GM12801 (cell line): ENCODE results near the gene PAM16.

ENCODE experiments used
- CTCF ChIP-seq: IDR thresholded peaks from one replicate; pipeline ENCODE4 v1.5.1; 2011; ENCODE audit warnings: control low read depth; ENCODE audit not compliant: insufficient read length; ENCODE audit errors: extremely low read depth

PAM16 gene

GRCh38 chr16:4371357-4372000, 20.4 kb upstream of the PAM16 start, which contains the start of gene VASN:
TSS of gene VASN (plus strand) at chr16:4371848. CDS start at chr16:4380878, 9,030 bp downstream.
- TF ChIP-seq CTCF, result no peak

- no peak for TF ChIP-seq CTCF
These were observed 19.6 kb upstream of the PAM16 start for GRCh38 chr16:4370570-4371356.

- no peak for TF ChIP-seq CTCF
These were observed 19.0 kb upstream of the PAM16 start for GRCh38 chr16:4370151-4370550.

GRCh38 chr16:4369007-4369733, 18.0 kb upstream of the PAM16 start:
- no peak for TF ChIP-seq CTCF

GRCh38 chr16:4367393-4367856, 16.3 kb upstream of the PAM16 start:
- TF ChIP-seq CTCF, result no peak

- no peak for TF ChIP-seq CTCF
These were observed 14.9 kb upstream of the PAM16 start for GRCh38 chr16:4366016-4366415.

- no peak for TF ChIP-seq CTCF
These were observed 14.5 kb upstream of the PAM16 start for GRCh38 chr16:4365615-4366014.
